Astrocyte (in vitro differentiated cells and primary cell): ENCODE results near the gene NTSR1. TPM values are rescaled to one million over a fixed set of nuclear protein-coding genes. Genes with fewer than 3 reads are reported as not detected.
A peak's percentile ranks its signal among the peaks of the same experiment; 100 is the strongest.

Experiments
- DNase-seq: peaks from one replicate; pipeline ENCODE4 v3.0.0-alpha.2; 2010; ENCODE audit warnings: low read depth
- FAIRE-seq: peaks from 2 replicates; lab custom pipeline; 2011; peaks lifted over from hg19 to GRCh38; lab: Jason Lieb, UNC
- H2AFZ ChIP-seq: 2 replicates; pipeline ENCODE4 v1.6.0; 2012; ENCODE audit warnings: low read depth, low read length, inconsistent platforms
- H3K27ac ChIP-seq: 2 replicates; pipeline ENCODE4 v1.5.1; 2011; ENCODE audit warnings: low read depth, low read length, inconsistent platforms
- H3K27me3 ChIP-seq: 2 replicates; pipeline ENCODE4 v1.6.0; 2011; ENCODE audit warnings: low read length, inconsistent platforms; ENCODE audit not compliant: insufficient read depth
- H3K36me3 ChIP-seq: 2 replicates; pipeline ENCODE4 v1.5.1; 2011; ENCODE audit warnings: low read length, inconsistent platforms; ENCODE audit not compliant: insufficient read depth
- H3K4me1 ChIP-seq: 2 replicates; pipeline ENCODE4 v1.5.1; 2011; ENCODE audit warnings: low read length, inconsistent platforms; ENCODE audit not compliant: insufficient read depth
- H3K4me2 ChIP-seq: 2 replicates; pipeline ENCODE4 v1.6.0; 2012; ENCODE audit warnings: low read length, inconsistent platforms
- H3K4me3 ChIP-seq: 2 replicates; pipeline ENCODE4 v1.5.1; 2011; ENCODE audit warnings: low read depth, mild to moderate bottlenecking, low read length, inconsistent platforms; ENCODE audit not compliant: insufficient read depth
- H3K79me2 ChIP-seq: 2 replicates; pipeline ENCODE4 v1.6.0; 2012; ENCODE audit warnings: mild to moderate bottlenecking, low read length, inconsistent platforms; ENCODE audit not compliant: insufficient read depth
- H3K9ac ChIP-seq: 2 replicates; pipeline ENCODE4 v1.6.0; 2012; ENCODE audit warnings: mild to moderate bottlenecking, low read length, inconsistent platforms
- H3K9me3 ChIP-seq: 2 replicates; pipeline ENCODE4 v1.5.1; 2012; ENCODE audit warnings: low read depth, mild to moderate bottlenecking, low read length, inconsistent platforms; ENCODE audit not compliant: insufficient read depth
- H4K20me1 ChIP-seq: 2 replicates; pipeline ENCODE4 v1.6.0; 2012; ENCODE audit warnings: low read length, inconsistent platforms; ENCODE audit not compliant: insufficient read depth
- H3K27ac Mint-ChIP-seq: one replicate; pipeline ENCODE4 v1.8.0; 2021; ENCODE audit warnings: mild to moderate bottlenecking, mixed read lengths; ENCODE audit not compliant: unreplicated experiment
- H3K27me3 Mint-ChIP-seq: one replicate; pipeline ENCODE4 v1.8.0; 2021; ENCODE audit warnings: low read depth, mixed read lengths; ENCODE audit not compliant: unreplicated experiment
- H3K36me3 Mint-ChIP-seq: one replicate; pipeline ENCODE4 v1.8.0; 2021; ENCODE audit warnings: low read depth, mixed read lengths; ENCODE audit not compliant: unreplicated experiment
- H3K4me1 Mint-ChIP-seq: one replicate; pipeline ENCODE4 v1.8.0; 2021; ENCODE audit warnings: low read depth, mixed read lengths; ENCODE audit not compliant: unreplicated experiment
- H3K4me3 Mint-ChIP-seq: one replicate; pipeline ENCODE4 v1.8.0; 2021; ENCODE audit warnings: mild to moderate bottlenecking, moderate library complexity, mixed read lengths; ENCODE audit not compliant: unreplicated experiment
- H3K9me3 Mint-ChIP-seq: one replicate; pipeline ENCODE4 v1.8.0; 2021; ENCODE audit warnings: mild to moderate bottlenecking, mixed read lengths; ENCODE audit not compliant: unreplicated experiment
- EZH2 ChIP-seq: IDR thresholded peaks from 2 replicates; pipeline ENCODE4 v1.6.1; 2012; ENCODE audit warnings: mild to moderate bottlenecking, low read length, inconsistent platforms; ENCODE audit not compliant: insufficient read depth
- total RNA-seq: library from RNA; stranded (reverse); gene quantifications from 2 replicates; pipeline ENCODE4 v1.2.1, GENCODE V29; 2021
- TF ChIP-seq, protein P1 (sequence below): IDR thresholded peaks from 2 replicates; pipeline ENCODE4 v1.5.1; 2011; ENCODE audit warnings: low read depth, mild to moderate bottlenecking, inconsistent platforms, low read length, moderate library complexity; ENCODE audit not compliant: insufficient read depth

Gene NTSR1
- total RNA-seq, 1 donor from 2014 or later, result 0.16 TPM

DNA sequence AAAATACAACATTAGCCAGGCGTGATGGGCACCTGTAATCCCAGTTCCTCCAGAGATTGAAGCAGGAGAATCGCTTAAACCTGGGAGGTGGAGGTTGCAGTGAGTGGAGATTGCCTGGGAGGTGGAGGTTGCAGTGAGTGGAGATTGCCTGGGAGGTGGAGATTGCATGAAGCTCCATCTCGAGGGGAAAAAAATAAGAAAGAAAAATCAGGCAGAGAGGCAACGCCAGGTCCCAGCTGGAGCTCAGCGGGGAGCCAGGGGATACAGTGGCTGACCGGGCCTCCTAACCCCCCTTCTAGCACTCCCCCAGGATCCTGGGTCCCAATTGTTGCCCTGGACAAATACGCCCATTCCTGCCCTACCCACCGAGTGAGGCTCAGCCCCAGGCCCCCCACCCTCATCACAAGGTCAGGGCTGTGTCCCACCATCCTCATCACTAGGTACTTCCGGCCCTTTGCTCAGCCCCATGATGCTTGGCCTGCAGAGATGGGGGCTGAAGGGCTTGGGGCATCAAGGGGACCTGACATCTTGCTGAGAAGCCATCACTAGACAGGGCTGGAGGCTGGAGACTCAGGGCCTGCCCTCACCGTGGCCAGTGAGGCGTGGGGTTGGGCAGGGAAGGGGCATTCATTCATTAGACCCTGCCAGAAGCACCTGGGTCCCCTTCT lies 97.9 kb downstream of the NTSR1 start:
- H2AFZ ChIP-seq, result no peak overlapping the region
- H3K9me3 ChIP-seq, result no peaks in the 10 kb centered on the region
- no peaks in the 10 kb centered on the region for H3K27me3 ChIP-seq
- peaks cover 29% of the 10 kb centered on the region for H3K79me2 ChIP-seq
- peaks cover 46% of the 10 kb centered on the region for H4K20me1 ChIP-seq
- Mint-ChIP-seq H3K27ac (peak overlapping the region; percentile 18), H3K27me3 (no peaks in the 10 kb centered on the region), H3K4me1 (peaks cover 10% of the 10 kb centered on the region), H3K4me3 (peak overlapping the region; percentile 87), H3K9me3 (no peaks in the 10 kb centered on the region), H3K36me3 (peaks cover 8% of the 10 kb centered on the region)
- H3K36me3 ChIP-seq, result peaks cover 7% of the 10 kb centered on the region
- peak overlapping the region; percentile 87 for H3K9ac ChIP-seq
- DNase-seq (no peak), FAIRE-seq (no peak)
- H3K4me3 ChIP-seq, result no peak overlapping the region
- no peak overlapping the region for H3K27ac ChIP-seq
- TF ChIP-seq, protein P1, sequence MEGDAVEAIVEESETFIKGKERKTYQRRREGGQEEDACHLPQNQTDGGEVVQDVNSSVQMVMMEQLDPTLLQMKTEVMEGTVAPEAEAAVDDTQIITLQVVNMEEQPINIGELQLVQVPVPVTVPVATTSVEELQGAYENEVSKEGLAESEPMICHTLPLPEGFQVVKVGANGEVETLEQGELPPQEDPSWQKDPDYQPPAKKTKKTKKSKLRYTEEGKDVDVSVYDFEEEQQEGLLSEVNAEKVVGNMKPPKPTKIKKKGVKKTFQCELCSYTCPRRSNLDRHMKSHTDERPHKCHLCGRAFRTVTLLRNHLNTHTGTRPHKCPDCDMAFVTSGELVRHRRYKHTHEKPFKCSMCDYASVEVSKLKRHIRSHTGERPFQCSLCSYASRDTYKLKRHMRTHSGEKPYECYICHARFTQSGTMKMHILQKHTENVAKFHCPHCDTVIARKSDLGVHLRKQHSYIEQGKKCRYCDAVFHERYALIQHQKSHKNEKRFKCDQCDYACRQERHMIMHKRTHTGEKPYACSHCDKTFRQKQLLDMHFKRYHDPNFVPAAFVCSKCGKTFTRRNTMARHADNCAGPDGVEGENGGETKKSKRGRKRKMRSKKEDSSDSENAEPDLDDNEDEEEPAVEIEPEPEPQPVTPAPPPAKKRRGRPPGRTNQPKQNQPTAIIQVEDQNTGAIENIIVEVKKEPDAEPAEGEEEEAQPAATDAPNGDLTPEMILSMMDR, result no peak
- no peak for TF ChIP-seq EZH2
- peaks cover 13% of the 10 kb centered on the region for H3K4me1 ChIP-seq
- H3K4me2 ChIP-seq, result peak overlapping the region; percentile 96

DNA sequence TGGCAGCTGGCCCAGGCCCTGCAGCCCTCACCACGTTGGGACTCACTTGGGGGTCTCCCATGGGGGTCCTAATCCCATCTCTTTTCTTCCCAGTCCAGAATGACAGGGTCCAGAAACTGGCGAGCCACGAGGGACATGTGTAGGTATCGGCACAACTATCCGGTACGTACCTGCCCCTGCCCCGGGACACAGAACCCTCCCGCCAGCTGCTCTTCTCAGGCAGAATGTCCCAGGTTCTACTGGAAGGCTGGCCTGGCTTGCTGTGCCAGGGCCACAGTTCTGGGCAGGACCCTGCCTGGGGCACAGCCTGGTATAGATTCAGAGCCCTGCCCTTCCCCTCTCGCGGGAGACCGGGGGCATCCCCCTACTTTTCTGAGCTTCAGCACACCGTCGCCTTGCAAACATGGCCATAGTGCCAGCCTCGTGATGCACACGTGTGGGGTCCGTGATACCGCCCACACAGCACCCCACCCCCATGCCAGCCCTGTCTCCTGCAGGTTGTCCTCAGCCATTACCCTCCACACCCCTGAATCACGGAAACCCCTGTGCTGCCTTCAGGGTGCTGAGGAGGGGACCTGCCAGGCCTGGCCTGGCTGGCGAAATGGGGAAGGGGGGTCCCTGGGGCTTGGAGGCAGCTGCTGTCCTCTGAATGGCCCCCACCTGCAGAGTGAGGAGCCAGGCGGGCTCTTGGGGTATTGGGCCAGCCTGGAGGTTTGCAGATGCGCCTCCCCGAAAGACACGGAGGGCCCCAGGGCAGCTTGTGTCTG lies 99.0 kb downstream of the NTSR1 start:
- Histone ChIP-seq H3K27ac (no peak overlapping the region), H3K4me2 (no peak overlapping the region), H3K9me3 (no peaks in the 10 kb centered on the region), H3K79me2 (peaks cover 29% of the 10 kb centered on the region), H3K36me3 (peaks cover 7% of the 10 kb centered on the region), H3K4me1 (peaks cover 13% of the 10 kb centered on the region), H3K4me3 (no peak overlapping the region), H3K9ac (no peak overlapping the region), H4K20me1 (peaks cover 46% of the 10 kb centered on the region), H2AFZ (no peak overlapping the region), H3K27me3 (no peaks in the 10 kb centered on the region)
- Mint-ChIP-seq H3K4me1 (peaks cover 10% of the 10 kb centered on the region), H3K4me3 (no peak overlapping the region), H3K9me3 (no peaks in the 10 kb centered on the region), H3K36me3 (peaks cover 8% of the 10 kb centered on the region), H3K27me3 (no peaks in the 10 kb centered on the region), H3K27ac (no peak overlapping the region)
- FAIRE-seq (no peak), DNase-seq (no peak)
- TF ChIP-seq, protein P1, result no peak
- no peak for TF ChIP-seq EZH2
